ENCODE results near the gene PNMA3. TPM values are rescaled to one million over a fixed set of nuclear protein-coding genes. Genes with fewer than 3 reads are reported as not detected.
"Not testable (repeated sequence)": the region's sequence is repeated elsewhere in the genome, so short reads cannot be mapped to it uniquely, and the experiment has no call there.

The PNMA3 gene
- total RNA-seq, 1 donor from 2014 or later = 0.52 TPM

DNA sequence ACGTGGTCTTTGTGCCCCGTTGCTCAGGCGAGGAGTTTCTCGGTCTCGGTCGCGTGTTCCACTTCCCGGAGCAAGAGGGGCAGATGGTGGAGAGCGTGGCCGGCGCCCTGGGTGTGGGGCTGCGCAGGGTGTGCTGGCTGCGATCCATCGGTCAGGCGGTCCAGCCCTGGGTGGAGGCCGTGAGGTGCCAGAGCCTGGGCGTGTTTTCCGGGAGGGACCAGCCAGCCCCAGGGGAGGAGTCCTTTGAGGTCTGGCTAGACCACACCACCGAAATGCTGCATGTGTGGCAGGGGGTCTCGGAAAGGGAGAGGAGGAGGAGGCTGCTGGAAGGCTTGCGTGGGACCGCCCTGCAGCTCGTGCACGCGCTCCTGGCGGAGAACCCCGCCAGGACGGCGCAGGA is 17.1 kb downstream of the PNMA3 start:
- not testable (repeated sequence) for H3K9ac ChIP-seq (ENCODE audit: low read depth in 1 of 3, low read length in 3 of 3); H3K27me3 ChIP-seq (ENCODE audit: control insufficient read depth in 3 of 3, insufficient read depth in 3 of 3, low read length in 3 of 3); H3K4me3 ChIP-seq (ENCODE audit: low read length in 3 of 3); H3K9me3 ChIP-seq (ENCODE audit: control insufficient read depth in 3 of 3, low read length in 3 of 3); H3K4me1 ChIP-seq (ENCODE audit: control insufficient read depth in 3 of 3, insufficient read depth in 3 of 3, low read length in 3 of 3); H3K27ac ChIP-seq (ENCODE audit: low read depth, low read length); H3K36me3 ChIP-seq (ENCODE audit: control insufficient read depth in 3 of 3, insufficient read depth in 3 of 3, low read length in 3 of 3)

DNA sequence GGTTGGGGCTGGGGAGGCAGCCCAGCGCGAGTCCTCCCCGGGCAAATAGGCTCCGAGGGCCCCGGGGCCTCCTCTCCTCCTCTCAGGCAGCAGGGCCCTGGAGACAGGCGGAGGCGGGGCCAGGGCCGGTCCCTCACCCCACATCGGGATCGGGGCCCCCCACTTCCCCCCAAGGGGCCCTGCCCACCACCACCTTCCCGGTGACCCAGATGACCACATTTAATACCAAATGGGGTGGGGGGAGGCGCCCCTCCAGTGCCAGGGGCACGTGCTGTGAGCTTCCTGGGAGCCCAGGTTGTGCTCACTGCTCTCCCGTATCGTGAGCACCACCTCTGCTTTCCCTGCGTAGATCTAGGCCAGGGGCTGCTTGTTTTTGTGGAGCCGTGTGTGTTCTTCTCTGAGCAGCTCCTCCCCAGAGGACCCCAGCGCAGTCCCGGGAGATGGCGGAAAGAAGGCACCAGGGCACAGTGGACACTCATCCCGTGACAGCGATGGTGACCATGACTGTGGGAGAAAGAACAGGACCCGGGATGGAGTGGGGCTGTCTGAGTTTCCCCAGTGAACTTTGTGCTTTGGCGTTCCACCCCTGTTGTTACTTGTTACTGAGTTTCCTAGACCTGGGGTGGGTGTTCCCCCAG is 18.1 kb downstream of the PNMA3 start:
- Histone ChIP-seq H3K9me3 (ENCODE audit: control insufficient read depth in 3 of 3, low read length in 3 of 3) (no peaks in the 10 kb centered on the region), H3K4me3 (ENCODE audit: low read length in 3 of 3) (no peak overlapping the region), H3K4me1 (ENCODE audit: control insufficient read depth in 3 of 3, insufficient read depth in 3 of 3, low read length in 3 of 3) (no peaks in the 10 kb centered on the region), H3K27me3 (ENCODE audit: control insufficient read depth in 3 of 3, insufficient read depth in 3 of 3, low read length in 3 of 3) (no peaks in the 10 kb centered on the region), H3K36me3 (ENCODE audit: control insufficient read depth in 3 of 3, insufficient read depth in 3 of 3, low read length in 3 of 3) (no peaks in the 10 kb centered on the region), H3K27ac (ENCODE audit: low read depth, low read length) (no peak overlapping the region), H3K9ac (ENCODE audit: low read depth in 1 of 3, low read length in 3 of 3) (no peak overlapping the region)

DNA sequence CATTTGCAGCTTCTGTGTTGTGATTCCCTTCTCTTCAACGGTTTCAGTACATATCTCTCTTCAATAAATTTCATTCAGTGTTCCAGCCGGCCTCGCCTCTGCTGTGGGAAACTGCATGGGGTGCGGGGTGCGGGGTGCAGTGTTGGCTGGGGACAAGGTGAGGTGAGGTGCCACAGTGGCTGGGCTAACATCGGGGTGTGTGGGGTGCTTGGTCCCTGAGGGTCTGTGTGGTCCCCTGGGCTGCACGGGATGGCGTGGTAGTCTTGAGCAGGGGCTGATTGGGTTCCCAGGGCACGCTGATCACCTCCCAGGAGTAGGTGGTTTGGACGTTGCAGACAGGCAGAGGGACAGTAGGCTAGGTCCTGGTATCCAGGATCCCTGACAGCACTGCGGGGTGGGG is 18.7 kb downstream of the PNMA3 start:
- Histone ChIP-seq H3K27ac (ENCODE audit: low read depth, low read length) (no peak overlapping the region), H3K4me1 (ENCODE audit: control insufficient read depth in 3 of 3, insufficient read depth in 3 of 3, low read length in 3 of 3) (no peaks in the 10 kb centered on the region), H3K27me3 (ENCODE audit: control insufficient read depth in 3 of 3, insufficient read depth in 3 of 3, low read length in 3 of 3) (no peaks in the 10 kb centered on the region), H3K9ac (ENCODE audit: low read depth in 1 of 3, low read length in 3 of 3) (no peak overlapping the region), H3K4me3 (ENCODE audit: low read length in 3 of 3) (no peak overlapping the region), H3K36me3 (ENCODE audit: control insufficient read depth in 3 of 3, insufficient read depth in 3 of 3, low read length in 3 of 3) (no peaks in the 10 kb centered on the region), H3K9me3 (ENCODE audit: control insufficient read depth in 3 of 3, low read length in 3 of 3) (no peaks in the 10 kb centered on the region)

DNA sequence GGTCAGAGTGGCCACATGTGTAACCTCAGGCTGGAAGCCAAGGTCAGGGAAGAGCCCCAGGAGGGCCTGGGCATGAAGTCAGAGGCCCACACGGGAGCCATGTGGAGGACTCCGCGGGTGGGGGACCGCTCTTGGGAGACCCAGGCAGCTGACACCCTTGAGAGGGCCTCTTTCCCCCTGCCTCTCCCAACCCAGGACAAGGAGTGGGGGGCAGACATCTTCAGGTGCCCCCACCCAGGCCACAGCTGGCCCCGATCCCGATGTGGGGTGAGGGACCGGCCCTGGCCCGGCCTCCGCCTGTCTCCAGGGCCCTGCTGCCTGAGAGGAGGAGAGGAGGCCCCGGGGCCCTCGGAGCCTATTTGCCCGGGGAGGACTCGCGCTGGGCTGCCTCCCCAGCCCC is 19.1 kb downstream of the PNMA3 start:
- Histone ChIP-seq H3K9me3 (ENCODE audit: control insufficient read depth in 3 of 3, low read length in 3 of 3) (no peaks in the 10 kb centered on the region), H3K4me3 (ENCODE audit: low read length in 3 of 3) (no peak overlapping the region), H3K9ac (ENCODE audit: low read depth in 1 of 3, low read length in 3 of 3) (no peak overlapping the region), H3K27me3 (ENCODE audit: control insufficient read depth in 3 of 3, insufficient read depth in 3 of 3, low read length in 3 of 3) (no peaks in the 10 kb centered on the region), H3K4me1 (ENCODE audit: control insufficient read depth in 3 of 3, insufficient read depth in 3 of 3, low read length in 3 of 3) (no peaks in the 10 kb centered on the region), H3K27ac (ENCODE audit: low read depth, low read length) (no peak overlapping the region), H3K36me3 (ENCODE audit: control insufficient read depth in 3 of 3, insufficient read depth in 3 of 3, low read length in 3 of 3) (no peaks in the 10 kb centered on the region)

DNA sequence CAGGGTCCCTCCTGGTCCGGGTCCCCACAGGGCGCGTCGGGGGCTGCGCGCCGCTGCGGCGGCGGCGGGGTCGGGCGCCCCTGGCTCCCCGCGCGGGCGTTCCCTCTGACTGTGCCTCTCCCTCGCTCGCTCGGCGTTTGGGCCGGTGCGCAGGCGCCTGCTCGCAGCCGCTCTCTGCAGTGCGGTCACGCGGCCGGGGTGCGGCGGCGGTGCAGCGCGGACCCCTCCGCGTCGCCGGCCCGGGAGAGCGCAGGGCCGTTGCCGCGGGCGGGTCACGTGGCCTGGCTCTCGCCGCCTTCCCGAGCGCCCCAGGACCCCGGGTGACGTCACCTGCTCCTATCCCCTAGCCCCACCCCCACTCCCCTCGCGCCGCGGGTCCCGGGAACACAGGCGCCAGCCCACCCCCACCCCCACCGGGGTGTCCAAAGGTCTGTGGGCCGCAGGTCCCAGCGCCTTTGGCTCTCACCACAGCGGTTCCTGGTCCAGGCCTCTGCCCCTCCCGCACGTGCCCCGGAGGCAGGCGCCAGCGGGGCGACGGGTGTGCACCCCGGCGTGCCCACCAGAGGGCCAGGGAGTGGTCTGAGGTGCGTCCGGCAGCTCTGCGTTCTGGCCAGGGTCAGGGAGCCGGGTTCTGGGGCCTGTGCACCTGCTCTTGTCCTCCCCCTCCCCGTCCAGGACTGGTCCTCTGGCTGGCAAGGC is 21.3 kb downstream of the PNMA3 start:
- H3K36me3 ChIP-seq (ENCODE audit: control insufficient read depth in 3 of 3, insufficient read depth in 3 of 3, low read length in 3 of 3); H3K9me3 ChIP-seq (ENCODE audit: control insufficient read depth in 3 of 3, low read length in 3 of 3); H3K27ac ChIP-seq (ENCODE audit: low read depth, low read length); H3K4me1 ChIP-seq (ENCODE audit: control insufficient read depth in 3 of 3, insufficient read depth in 3 of 3, low read length in 3 of 3); H3K27me3 ChIP-seq (ENCODE audit: control insufficient read depth in 3 of 3, insufficient read depth in 3 of 3, low read length in 3 of 3); H3K9ac ChIP-seq (ENCODE audit: low read depth in 1 of 3, low read length in 3 of 3); H3K4me3 ChIP-seq (ENCODE audit: low read length in 3 of 3): not testable (repeated sequence)

DNA sequence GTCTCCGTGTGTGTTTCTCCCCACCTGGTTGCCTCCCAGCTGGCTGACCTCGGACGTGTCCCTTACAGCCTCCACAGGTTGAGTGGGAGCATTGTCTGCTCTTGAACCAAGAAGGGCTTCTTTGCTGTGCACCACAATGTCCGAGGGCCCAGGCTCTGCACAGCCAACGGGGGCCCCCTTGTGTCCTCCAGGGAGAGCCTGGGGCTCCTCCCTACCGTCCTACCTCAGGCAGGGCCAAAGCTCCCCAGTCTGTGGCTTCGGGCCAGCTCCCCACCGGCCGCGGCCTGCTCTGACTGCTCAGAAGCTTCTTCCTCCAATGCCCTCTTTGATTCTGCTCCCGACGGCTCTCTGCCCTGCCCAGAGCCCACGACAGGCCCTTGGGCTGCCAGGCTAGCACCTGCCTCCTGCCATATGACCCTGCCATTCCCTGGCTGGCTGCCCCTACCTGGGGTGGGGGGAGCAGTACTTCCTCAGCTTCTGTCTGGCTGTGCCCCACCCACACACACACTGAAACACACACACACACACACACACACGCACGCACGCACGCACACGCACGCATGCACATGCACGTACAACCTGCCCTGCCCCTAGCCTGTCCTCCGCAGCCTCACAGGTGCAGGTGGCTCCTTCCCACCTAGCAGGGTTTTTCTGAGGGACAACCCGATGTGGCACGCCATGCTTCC is 27.1 kb downstream of the PNMA3 start:
- not testable (repeated sequence) for H3K9me3 ChIP-seq (ENCODE audit: control insufficient read depth in 3 of 3, low read length in 3 of 3); H3K4me1 ChIP-seq (ENCODE audit: control insufficient read depth in 3 of 3, insufficient read depth in 3 of 3, low read length in 3 of 3); H3K4me3 ChIP-seq (ENCODE audit: low read length in 3 of 3); H3K27ac ChIP-seq (ENCODE audit: low read depth, low read length); H3K36me3 ChIP-seq (ENCODE audit: control insufficient read depth in 3 of 3, insufficient read depth in 3 of 3, low read length in 3 of 3); H3K9ac ChIP-seq (ENCODE audit: low read depth in 1 of 3, low read length in 3 of 3); H3K27me3 ChIP-seq (ENCODE audit: control insufficient read depth in 3 of 3, insufficient read depth in 3 of 3, low read length in 3 of 3)

DNA sequence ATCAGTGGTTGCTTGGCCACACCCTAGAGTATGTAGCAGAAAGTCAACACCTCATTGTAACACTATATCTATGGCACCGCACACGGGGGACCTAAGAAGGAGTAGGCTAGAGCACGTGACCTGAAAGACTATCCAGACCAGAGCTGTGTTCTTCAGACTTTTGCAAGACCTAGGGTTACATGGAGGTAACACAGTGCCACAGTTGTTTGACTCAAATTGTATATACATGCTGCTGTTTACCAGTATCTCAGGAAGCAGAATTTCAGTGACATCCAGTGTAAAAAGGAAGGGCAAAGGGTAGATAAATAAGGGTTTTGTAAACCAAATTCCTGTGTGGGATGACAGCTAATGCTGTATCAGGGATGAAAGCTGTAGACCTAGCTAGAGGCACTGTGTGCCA is 46.1 kb downstream of the PNMA3 start:
- Histone ChIP-seq H3K27ac (ENCODE audit: low read depth, low read length) (no peak overlapping the region), H3K27me3 (ENCODE audit: control insufficient read depth in 3 of 3, insufficient read depth in 3 of 3, low read length in 3 of 3) (no peaks in the 10 kb centered on the region), H3K36me3 (ENCODE audit: control insufficient read depth in 3 of 3, insufficient read depth in 3 of 3, low read length in 3 of 3) (no peaks in the 10 kb centered on the region), H3K9me3 (ENCODE audit: control insufficient read depth in 3 of 3, low read length in 3 of 3) (no peaks in the 10 kb centered on the region), H3K4me1 (ENCODE audit: control insufficient read depth in 3 of 3, insufficient read depth in 3 of 3, low read length in 3 of 3) (no peaks in the 10 kb centered on the region), H3K9ac (ENCODE audit: low read depth in 1 of 3, low read length in 3 of 3) (no peak overlapping the region), H3K4me3 (ENCODE audit: low read length in 3 of 3) (no peak overlapping the region)

DNA sequence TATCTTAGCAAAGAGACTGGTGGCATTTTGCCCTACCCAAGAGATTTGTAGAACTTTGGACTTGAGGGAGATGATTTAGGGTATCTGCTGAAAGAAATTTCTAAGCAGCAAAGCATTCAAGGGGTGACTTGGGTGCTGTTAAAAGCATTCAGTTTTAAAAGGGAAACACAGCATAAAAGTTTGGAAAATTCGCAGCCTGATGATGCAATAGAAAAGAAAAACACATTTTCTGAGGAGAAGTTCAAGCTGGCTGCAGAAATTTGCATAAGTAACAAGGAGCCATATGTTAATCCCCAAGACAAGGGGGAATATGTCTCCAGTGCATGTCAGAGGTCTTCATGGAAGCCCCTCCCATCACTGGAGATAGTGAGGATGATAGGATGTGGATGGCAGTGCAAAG is 48.7 kb downstream of the PNMA3 start:
- not testable (repeated sequence) for H3K4me1 ChIP-seq (ENCODE audit: control insufficient read depth in 3 of 3, insufficient read depth in 3 of 3, low read length in 3 of 3); H3K9ac ChIP-seq (ENCODE audit: low read depth in 1 of 3, low read length in 3 of 3); H3K27me3 ChIP-seq (ENCODE audit: control insufficient read depth in 3 of 3, insufficient read depth in 3 of 3, low read length in 3 of 3); H3K36me3 ChIP-seq (ENCODE audit: control insufficient read depth in 3 of 3, insufficient read depth in 3 of 3, low read length in 3 of 3); H3K4me3 ChIP-seq (ENCODE audit: low read length in 3 of 3); H3K9me3 ChIP-seq (ENCODE audit: control insufficient read depth in 3 of 3, low read length in 3 of 3); H3K27ac ChIP-seq (ENCODE audit: low read depth, low read length)

DNA sequence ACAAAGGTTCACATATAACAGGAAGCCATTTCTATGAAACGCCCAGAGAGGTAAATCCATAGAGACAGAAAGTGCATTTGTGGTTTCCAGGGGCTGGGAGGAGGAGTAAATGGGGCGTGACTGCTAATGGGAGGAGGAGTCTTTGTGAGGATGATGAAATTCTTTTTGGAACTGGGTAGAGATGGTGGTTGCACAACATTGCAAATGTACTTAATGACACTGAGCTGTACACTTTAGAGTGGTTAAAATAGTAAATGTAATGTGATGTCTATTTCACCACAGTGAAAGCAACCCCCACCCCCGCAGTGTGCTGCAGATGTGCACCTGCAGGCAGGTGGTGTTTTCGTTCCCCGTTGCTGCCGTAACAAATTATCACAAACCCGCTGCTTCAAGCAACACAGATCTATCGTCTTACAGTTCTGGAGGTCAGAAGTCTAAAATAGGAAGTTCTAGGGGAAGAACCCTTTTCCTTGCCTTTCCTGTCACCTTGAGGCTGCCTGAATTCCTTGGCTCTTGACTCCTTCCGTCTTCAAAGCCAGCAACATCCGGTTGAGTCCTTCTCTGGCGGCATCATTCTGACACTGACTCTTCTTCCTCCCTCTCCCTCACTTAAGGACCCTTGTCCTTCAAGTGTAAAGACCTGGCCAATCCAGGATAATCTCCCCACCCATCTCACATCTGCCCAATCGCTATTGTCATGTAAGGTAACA is 50.0 kb downstream of the PNMA3 start:
- H3K36me3 ChIP-seq (ENCODE audit: control insufficient read depth in 3 of 3, insufficient read depth in 3 of 3, low read length in 3 of 3); H3K27ac ChIP-seq (ENCODE audit: low read depth, low read length); H3K4me1 ChIP-seq (ENCODE audit: control insufficient read depth in 3 of 3, insufficient read depth in 3 of 3, low read length in 3 of 3); H3K27me3 ChIP-seq (ENCODE audit: control insufficient read depth in 3 of 3, insufficient read depth in 3 of 3, low read length in 3 of 3); H3K4me3 ChIP-seq (ENCODE audit: low read length in 3 of 3); H3K9ac ChIP-seq (ENCODE audit: low read depth in 1 of 3, low read length in 3 of 3); H3K9me3 ChIP-seq (ENCODE audit: control insufficient read depth in 3 of 3, low read length in 3 of 3): not testable (repeated sequence)
